Smooth muscle cell (in vitro differentiated cells): ENCODE results near the gene FOXA3. TPM values are rescaled to one million over a fixed set of nuclear protein-coding genes. Genes with fewer than 3 reads are reported as not detected.
A peak's percentile ranks its signal among the peaks of the same experiment; 100 is the strongest.

ENCODE experiments used
- DNase-seq: peaks from one replicate; lab custom pipeline; 2025; ENCODE audit not compliant: unreplicated experiment; lab: John Stamatoyannopoulos, UW
- H2AFZ ChIP-seq: fragments of 200-600 bp; sonication (generic); 2 replicates; pipeline ENCODE4 v1.6.0; 2016; ENCODE audit warnings: antibody characterized with exemption, low read depth, mild to moderate bottlenecking
- H3F3A ChIP-seq: fragments of 200-600 bp; sonication (generic); 2 replicates; pipeline ENCODE4 v1.6.0; 2017; ENCODE audit warnings: antibody characterized with exemption, low read depth
- H3K27ac ChIP-seq: fragments of 200-600 bp; sonication (generic); 2 replicates; pipeline ENCODE4 v1.5.1; 2016; ENCODE audit warnings: low read depth, mild to moderate bottlenecking
- H3K27me3 ChIP-seq: fragments of 200-600 bp; sonication (generic); 2 replicates; pipeline ENCODE4 v1.6.1; 2016; ENCODE audit warnings: low read depth, mild to moderate bottlenecking
- H3K36me3 ChIP-seq: fragments of 200-600 bp; sonication (generic); 2 replicates; pipeline ENCODE4 v1.5.1; 2016; ENCODE audit warnings: low read depth
- H3K4me1 ChIP-seq: fragments of 200-600 bp; sonication (generic); 2 replicates; pipeline ENCODE4 v1.5.1; 2016; ENCODE audit warnings: low read depth
- H3K4me2 ChIP-seq: fragments of 200-600 bp; sonication (generic); 2 replicates; pipeline ENCODE4 v1.6.0; 2016; ENCODE audit warnings: mild to moderate bottlenecking
- H3K4me3 ChIP-seq: fragments of 200-600 bp; sonication (generic); 2 replicates; pipeline ENCODE4 v1.5.1; 2016; ENCODE audit warnings: mild to moderate bottlenecking
- H3K79me2 ChIP-seq: fragments of 200-600 bp; sonication (generic); 2 replicates; pipeline ENCODE4 v1.6.0; 2016; ENCODE audit warnings: low read depth, mild to moderate bottlenecking
- H3K9ac ChIP-seq: fragments of 200-600 bp; sonication (generic); 2 replicates; pipeline ENCODE4 v1.6.0; 2016; ENCODE audit warnings: low read depth
- H3K9me3 ChIP-seq: fragments of 200-600 bp; sonication (generic); replicated peaks from 2 replicates; pipeline ENCODE4 v1.5.1; 2016; ENCODE audit warnings: low read depth
- H4K20me1 ChIP-seq: fragments of 200-600 bp; sonication (generic); 2 replicates; pipeline ENCODE4 v1.6.0; 2016; ENCODE audit warnings: low read depth
- WGBS: methylation state at CpG from one replicate; pipeline ENCODE4 v1.1.7; 2016; ENCODE audit warnings: low lambda C conversion rate; 5-methylcytosine and 5-hydroxymethylcytosine counted together
- polyA plus RNA-seq: library from polyadenylated mRNA; unstranded; fragments of >200 nt; fragmentation: Nextera tagmentation; extraction: Ambion mirVana; gene quantifications from 2 replicates; pipeline ENCODE4 v1.2.1, GENCODE V29; 2016
- total RNA-seq: library from RNA; depleted of rRNA; stranded (reverse); fragments of >200 nt; gene quantifications from 2 replicates; pipeline ENCODE4 v1.2.3, GENCODE V29; 2014
- TF ChIP-seq, protein P1 (sequence below): fragments of 200-600 bp; sonication (generic); IDR thresholded peaks from 2 replicates; pipeline ENCODE4 v1.5.1; 2017; ENCODE audit warnings: borderline replicate concordance, mild to moderate bottlenecking, antibody characterized with exemption; ENCODE audit not compliant: insufficient read depth, poor library complexity, severe bottlenecking

Gene FOXA3
- total and polyA plus RNA-seq, 2 experiments from 2014 or later = 0.50 to 0.76 TPM

DNA sequence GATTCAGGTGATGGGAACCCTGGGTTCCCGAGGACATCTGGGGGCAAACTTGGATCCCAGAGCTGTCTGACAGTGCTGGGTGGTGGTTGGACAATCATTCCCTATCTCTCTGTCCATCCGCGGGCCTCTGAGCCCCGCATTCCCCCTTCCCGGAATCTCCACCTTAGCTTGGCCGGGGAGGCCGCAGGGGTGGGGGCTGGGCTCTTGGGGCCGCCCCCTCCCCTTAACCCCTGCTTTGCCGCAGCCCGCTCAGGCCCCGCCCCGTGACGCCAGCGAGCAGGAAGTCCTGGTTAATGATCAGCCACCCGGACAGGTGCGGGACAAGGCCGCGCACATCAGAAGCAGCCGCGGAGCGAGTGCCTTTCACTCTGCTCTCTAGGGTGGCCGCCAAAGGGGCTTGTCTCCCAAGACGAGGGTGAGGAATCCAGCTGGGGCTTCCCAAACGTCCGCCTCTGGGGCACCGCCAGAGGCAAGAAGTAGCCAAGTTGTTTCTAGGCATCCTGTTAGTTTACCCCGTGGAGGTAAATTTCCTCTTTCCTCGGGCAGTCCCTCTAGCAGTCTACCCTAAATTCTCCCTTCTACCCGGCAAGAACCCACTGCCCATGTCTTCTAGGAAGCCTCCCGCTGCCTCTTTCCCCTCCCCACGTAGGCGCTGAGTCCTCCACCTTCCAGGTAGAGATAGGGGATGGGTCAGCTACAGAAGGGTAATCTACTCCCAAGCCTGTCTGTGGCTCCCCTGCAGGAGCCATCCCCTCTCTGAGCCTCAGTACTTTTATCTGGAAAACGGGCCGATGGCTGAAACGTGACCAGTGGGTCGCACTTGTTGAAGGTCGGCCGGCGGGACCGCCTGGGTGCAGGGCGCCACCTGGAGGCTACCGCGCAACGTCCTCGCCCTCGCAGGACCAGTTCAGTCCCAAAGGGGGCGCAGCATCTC, 18.8 kb downstream of the FOXA3 start:
- H3K4me3 ChIP-seq = peak overlapping the region; percentile 27
- no peaks in the 10 kb centered on the region for H3K27me3 ChIP-seq
- H3K4me2 ChIP-seq = peak overlapping the region; percentile 81
- H3K4me1 ChIP-seq = peaks cover 20% of the 10 kb centered on the region
- peaks cover 7% of the 10 kb centered on the region for H3F3A ChIP-seq
- H3K36me3 ChIP-seq = no peaks in the 10 kb centered on the region
- peaks cover 18% of the 10 kb centered on the region for H3K79me2 ChIP-seq
- H2AFZ ChIP-seq = no peak overlapping the region
- no peak overlapping the region for H3K9ac ChIP-seq
- DNase-seq = peak; percentile 34
- 3% methylated on average over 43 of the region's 47 CpGs for WGBS
- TF ChIP-seq, protein P1, sequence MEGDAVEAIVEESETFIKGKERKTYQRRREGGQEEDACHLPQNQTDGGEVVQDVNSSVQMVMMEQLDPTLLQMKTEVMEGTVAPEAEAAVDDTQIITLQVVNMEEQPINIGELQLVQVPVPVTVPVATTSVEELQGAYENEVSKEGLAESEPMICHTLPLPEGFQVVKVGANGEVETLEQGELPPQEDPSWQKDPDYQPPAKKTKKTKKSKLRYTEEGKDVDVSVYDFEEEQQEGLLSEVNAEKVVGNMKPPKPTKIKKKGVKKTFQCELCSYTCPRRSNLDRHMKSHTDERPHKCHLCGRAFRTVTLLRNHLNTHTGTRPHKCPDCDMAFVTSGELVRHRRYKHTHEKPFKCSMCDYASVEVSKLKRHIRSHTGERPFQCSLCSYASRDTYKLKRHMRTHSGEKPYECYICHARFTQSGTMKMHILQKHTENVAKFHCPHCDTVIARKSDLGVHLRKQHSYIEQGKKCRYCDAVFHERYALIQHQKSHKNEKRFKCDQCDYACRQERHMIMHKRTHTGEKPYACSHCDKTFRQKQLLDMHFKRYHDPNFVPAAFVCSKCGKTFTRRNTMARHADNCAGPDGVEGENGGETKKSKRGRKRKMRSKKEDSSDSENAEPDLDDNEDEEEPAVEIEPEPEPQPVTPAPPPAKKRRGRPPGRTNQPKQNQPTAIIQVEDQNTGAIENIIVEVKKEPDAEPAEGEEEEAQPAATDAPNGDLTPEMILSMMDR = peak; percentile 92
- H4K20me1 ChIP-seq = peaks cover 23% of the 10 kb centered on the region
- H3K27ac ChIP-seq = no peak overlapping the region
- no peaks in the 10 kb centered on the region for H3K9me3 ChIP-seq

DNA sequence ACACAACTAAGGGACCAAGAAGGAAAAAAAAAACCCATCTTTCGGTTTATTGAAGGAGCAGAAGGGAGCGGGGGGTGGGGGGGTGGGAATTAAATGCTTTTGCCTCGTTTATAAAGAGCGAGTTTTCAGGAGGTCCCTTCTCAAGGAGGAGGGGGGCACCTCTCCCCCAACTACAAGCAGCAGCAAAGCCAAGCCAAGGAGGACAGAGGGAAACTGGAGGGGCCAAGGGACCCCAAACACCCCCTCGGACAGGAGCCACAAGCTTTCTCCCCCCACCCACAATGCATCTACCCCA, 19.4 kb downstream of the FOXA3 start:
- Histone ChIP-seq H2AFZ (no peak overlapping the region), H3F3A (peaks cover 8% of the 10 kb centered on the region), H3K9me3 (no peaks in the 10 kb centered on the region), H3K9ac (no peak overlapping the region), H3K4me3 (no peak overlapping the region), H4K20me1 (peaks cover 23% of the 10 kb centered on the region), H3K36me3 (no peaks in the 10 kb centered on the region), H3K79me2 (peaks cover 18% of the 10 kb centered on the region), H3K27me3 (no peaks in the 10 kb centered on the region), H3K27ac (no peak overlapping the region), H3K4me2 (peak overlapping the region; percentile 38), H3K4me1 (peaks cover 20% of the 10 kb centered on the region)
- DNase-seq = no peak
- TF ChIP-seq, protein P1 = no peak
- WGBS = 27% methylated on average over 5 of the region's 5 CpGs

DNA sequence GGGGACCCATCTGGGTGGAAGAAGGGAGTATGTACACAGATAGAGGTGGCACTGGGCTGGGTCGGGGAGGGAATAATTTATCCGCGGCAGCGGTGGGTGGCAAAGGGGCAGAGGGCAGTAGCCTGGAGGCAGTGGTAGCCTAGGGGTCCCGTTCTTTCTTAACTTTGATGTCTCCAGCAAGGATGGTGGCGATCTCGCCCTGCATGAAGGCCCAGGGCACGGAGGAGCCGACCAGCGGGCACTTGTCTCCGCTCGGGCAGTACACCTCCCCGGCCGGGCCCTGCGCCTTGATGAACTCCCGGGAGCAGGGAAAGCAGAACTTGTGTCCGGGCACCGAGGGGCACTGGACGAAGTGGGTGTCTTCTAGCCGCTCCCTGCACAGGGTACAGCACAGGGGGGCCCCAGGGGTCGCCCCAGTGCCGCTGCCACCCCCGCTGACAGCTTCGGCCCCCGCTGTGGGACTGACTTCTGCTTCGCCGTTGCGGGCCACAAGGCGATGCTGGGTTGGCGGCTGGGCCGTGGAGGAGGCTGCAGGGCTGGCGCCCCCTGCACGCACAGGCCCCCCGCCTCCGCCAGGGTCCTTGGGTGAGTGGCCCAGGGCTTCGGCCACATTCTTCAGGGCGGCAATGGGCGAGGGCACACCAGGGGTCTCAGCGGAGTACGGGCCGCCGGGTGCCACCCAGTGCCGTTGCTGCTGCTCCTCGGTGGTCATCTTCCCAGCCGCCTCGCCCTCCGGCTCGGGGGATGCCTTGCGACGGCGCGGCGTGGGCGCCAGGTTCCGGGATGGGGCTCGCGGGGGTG, 20.0 kb downstream of the FOXA3 start:
- H3K36me3 ChIP-seq = no peaks in the 10 kb centered on the region
- H2AFZ ChIP-seq = no peak overlapping the region
- H3K27me3 ChIP-seq = no peaks in the 10 kb centered on the region
- TF ChIP-seq, protein P1 = no peak
- H3K4me2 ChIP-seq = peak overlapping the region; percentile 38
- no peak overlapping the region for H3K4me3 ChIP-seq
- H3K9me3 ChIP-seq = no peaks in the 10 kb centered on the region
- 96% methylated on average over 52 of the region's 57 CpGs for WGBS
- no peak overlapping the region for H3K9ac ChIP-seq
- H3F3A ChIP-seq = peaks cover 8% of the 10 kb centered on the region
- no peak for DNase-seq
- H3K27ac ChIP-seq = no peak overlapping the region
- peaks cover 20% of the 10 kb centered on the region for H3K4me1 ChIP-seq
- H3K79me2 ChIP-seq = peaks cover 18% of the 10 kb centered on the region
- H4K20me1 ChIP-seq = peaks cover 23% of the 10 kb centered on the region
